GM12878 (cell line): Measurements from ENCODE around the gene FAM20A. TPM values are rescaled to one million over a fixed set of nuclear protein-coding genes. Genes with fewer than 3 reads are reported as not detected.

Source experiments
- ATAC-seq: fragments of 200-7000 bp; cut with Tn5 transposase; 3 replicates; pipeline ENCODE4 v1.9.1; 2020; ENCODE audit warnings: mild to moderate bottlenecking, moderate library complexity
- BruUV-seq: library from RNA; stranded (reverse); fragments of 400-500 nt; replicated peaks from 2 replicates; lab custom pipeline; 2021; lab: Mats Ljungman, UMichigan
- CTCF ChIA-PET: fragments of 300-600 bp; sonication (Branson Sonifier 250); formaldehyde crosslinking; extraction: SDS; loops from one replicate; lab custom pipeline; 2021; ENCODE audit warnings: inconsistent platforms; lab: Yijun Ruan, JAX
- POLR2A ChIA-PET: fragments of 350-600 bp; formaldehyde crosslinking; extraction: SDS; loops from one replicate; lab custom pipeline; 2021; ENCODE audit warnings: inconsistent platforms; lab: Charles Lee
- RAD21 ChIA-PET: fragments of 300-600 bp; sonication (Branson Sonifier 250); formaldehyde crosslinking; loops from one replicate; lab custom pipeline; 2023; ENCODE audit warnings: antibody characterized with exemption; ENCODE audit not compliant: unreplicated experiment; lab: Charles Lee
- SMC1A ChIA-PET: fragments of 300-600 bp; sonication (Branson Sonifier 250); formaldehyde crosslinking; loops from one replicate; lab custom pipeline; 2023; ENCODE audit not compliant: unreplicated experiment, uncharacterized antibody; lab: Charles Lee
- DNase-seq: peaks from one replicate; pipeline ENCODE4 v3.0.0-alpha.2; 2011; ENCODE audit warnings: low read depth, low spot score
- FAIRE-seq: peaks from 3 replicates; lab custom pipeline; 2011; peaks lifted over from hg19 to GRCh38; lab: Jason Lieb, UNC
- H2AFZ ChIP-seq: 2 replicates; pipeline ENCODE4 v1.6.0; 2011; ENCODE audit warnings: low read depth, low read length, control low read depth; ENCODE audit not compliant: control insufficient read depth
- H3K27ac ChIP-seq: 2 replicates; pipeline ENCODE4 v1.5.1; 2011; ENCODE audit warnings: control low read depth; ENCODE audit not compliant: control insufficient read depth, insufficient read depth
- H3K27me3 ChIP-seq, 2 experiments: replicated peaks in 1 of 2; 2 replicates each; pipeline versions ENCODE4 v1.6.0 to v1.6.1; 2011; ENCODE audit warnings: low read length in 1 of 2; ENCODE audit not compliant: control insufficient read depth in 2 of 2, insufficient read depth in 2 of 2
- H3K36me3 ChIP-seq, 2 experiments: 2 replicates each; pipeline ENCODE4 v1.5.1; 2011; ENCODE audit warnings: low read length in 1 of 2; ENCODE audit not compliant: control insufficient read depth in 2 of 2, insufficient read depth in 2 of 2
- H3K4me1 ChIP-seq: 2 replicates; pipeline ENCODE4 v1.6.1; 2011; ENCODE audit warnings: mild to moderate bottlenecking, low read length, moderate library complexity, mixed read lengths; ENCODE audit not compliant: control insufficient read depth, insufficient read depth
- H3K4me2 ChIP-seq: 2 replicates; pipeline ENCODE4 v1.6.0; 2011; ENCODE audit warnings: control low read depth; ENCODE audit not compliant: control insufficient read depth, insufficient read depth
- H3K4me3 ChIP-seq: fragments of 200-600 bp; sonication (generic); 2 replicates; pipeline ENCODE4 v1.5.1; 2016
- H3K79me2 ChIP-seq: 2 replicates; pipeline ENCODE4 v1.6.0; 2011; ENCODE audit warnings: low read length; ENCODE audit not compliant: control insufficient read depth, insufficient read depth
- H3K9ac ChIP-seq: 2 replicates; pipeline ENCODE4 v1.8.0; 2011; ENCODE audit warnings: low read length, control low read depth, mixed read lengths; ENCODE audit not compliant: control insufficient read depth, insufficient read depth
- H3K9me3 ChIP-seq: replicated peaks from 3 replicates; pipeline ENCODE4 v1.5.1; 2011; ENCODE audit warnings: mild to moderate bottlenecking, low read length; ENCODE audit not compliant: control insufficient read depth, insufficient read depth
- H4K20me1 ChIP-seq: 2 replicates; pipeline ENCODE4 v1.6.0; 2011; ENCODE audit not compliant: control insufficient read depth, insufficient read depth
- BCL11A ChIP-seq: IDR thresholded peaks from 2 replicates; pipeline ENCODE4 v1.6.1; 2011; ENCODE audit warnings: low read depth, low read length
- BHLHE40 ChIP-seq, 2 experiments: fragments of 450-650 bp in 1 of 2; IDR thresholded peaks; 2 replicates each; pipeline ENCODE4 v1.6.1; 2011 to 2017; ENCODE audit warnings: low read depth in 2 of 2, borderline replicate concordance in 1 of 2, improper control_type of control experiment in 1 of 2, low read length in 1 of 2, mild to moderate bottlenecking in 1 of 2
- ESRRA ChIP-seq: IDR thresholded peaks from 2 replicates; pipeline ENCODE4 v1.6.1; 2012; ENCODE audit warnings: mild to moderate bottlenecking, low read length, improper control_type of control experiment
- MYB ChIP-seq: fragments of 150-350 bp; IDR thresholded peaks from 2 replicates; pipeline ENCODE4 v1.6.1; 2014; ENCODE audit warnings: mild to moderate bottlenecking, low read depth, low read length, borderline replicate concordance
- NBN ChIP-seq: fragments of 450-650 bp; IDR thresholded peaks from 2 replicates; pipeline ENCODE4 v1.6.1; 2016
- NR2F1 ChIP-seq: fragments of 450-650 bp; conservative IDR thresholded peaks from 2 replicates; pipeline ENCODE4 v1.6.1; 2017; ENCODE audit warnings: mild to moderate bottlenecking
- RAD21 ChIP-seq: IDR thresholded peaks from 2 replicates; pipeline ENCODE4 v1.6.1; 2011; ENCODE audit warnings: mild to moderate bottlenecking, low read depth, low read length, moderate library complexity; ENCODE audit not compliant: insufficient read depth
- SIN3A ChIP-seq: IDR thresholded peaks from 2 replicates; pipeline ENCODE4 v1.6.1; 2012; ENCODE audit warnings: low read depth, low read length, improper control_type of control experiment
- SPI1 ChIP-seq: IDR thresholded peaks from 2 replicates; pipeline ENCODE4 v1.6.1; 2011; ENCODE audit warnings: low read depth, mild to moderate bottlenecking, low read length, moderate library complexity, borderline replicate concordance; ENCODE audit not compliant: insufficient read depth
- SUZ12 ChIP-seq: fragments of 200-600 bp; sonication (generic); IDR thresholded peaks from one replicate; pipeline ENCODE4 v1.6.1; 2018; ENCODE audit warnings: antibody characterized with exemption, mild to moderate bottlenecking; ENCODE audit not compliant: unreplicated experiment
- YBX1 ChIP-seq: fragments of 450-650 bp; IDR thresholded peaks from 2 replicates; pipeline ENCODE4 v1.6.1; 2016; ENCODE audit warnings: antibody characterized with exemption
- WGBS: methylation state at CpG from one replicate; pipeline ENCODE4 v1.1.6; 2016; ENCODE audit warnings: low lambda C conversion rate; ENCODE audit not compliant: insufficient replicate concordance, insufficient coverage; ENCODE audit errors: missing lambda C conversion rate; 5-methylcytosine and 5-hydroxymethylcytosine counted together
- in situ Hi-C: fragments of 300-500 bp; cut with MboI; formaldehyde crosslinking; loops from 9 replicates; pipeline ENCODE4 v1.14.3; 2018; ENCODE audit warnings: mixed read lengths
- intact Hi-C: fragments of 100-400 bp; cut with micrococcal nuclease; formaldehyde crosslinking; loops from one replicate; pipeline ENCODE4 v1.14.2; 2022; ENCODE audit not compliant: unreplicated experiment
- polyA plus RNA-seq, 11 experiments: library from polyadenylated mRNA; depleted of rRNA in 4 of 11; unstranded in 6 of 11; stranded (reverse) in 5 of 11; fragments of >200 nt; fragmentation: Nextera tagmentation in 4 of 11; fragmentation: Illumina TruSeq in 1 of 11; extraction: Ambion mirVana in 4 of 11; extraction: Trizol in 1 of 11; gene quantifications; 1 replicate in 1 of 11; 2 replicates in 10 of 11; pipeline versions ENCODE4 v1.2.1 to v1.2.3, GENCODE V29; 2011 to 2016; ENCODE audit warnings: inconsistent platforms in 2 of 11, missing spikeins in 2 of 11, low read depth in 1 of 11
- total RNA-seq, 4 experiments: library from RNA; depleted of rRNA in 3 of 4; stranded (reverse); fragments of >200 nt in 3 of 4; fragmentation: Illumina TruSeq in 1 of 4; extraction: Trizol in 1 of 4; gene quantifications; 2 replicates each; pipeline versions ENCODE4 v1.2.1 to v1.2.3, GENCODE V29; 2013 to 2021
- TF ChIP-seq, protein P1 (sequence below): fragments of 450-650 bp; IDR thresholded peaks from 2 replicates; pipeline ENCODE4 v1.6.1; 2016; ENCODE audit warnings: mild to moderate bottlenecking
- TF ChIP-seq, protein P2 (sequence below): fragments of 450-650 bp; conservative IDR thresholded peaks from 2 replicates; pipeline ENCODE4 v1.6.1; 2017; ENCODE audit warnings: mild to moderate bottlenecking, moderate library complexity
- TF ChIP-seq, protein P3 (sequence below): IDR thresholded peaks from 2 replicates; pipeline ENCODE4 v1.6.1; 2012; ENCODE audit warnings: improper control_type of control experiment, low read depth, low read length; ENCODE audit not compliant: insufficient replicate concordance

The FAM20A gene
- total and polyA plus RNA-seq, 10 of the 15 experiments (the other 5 are each of a cell fraction or from before 2014, with no cell fraction given), result 0.13 TPM; not detected in 9

- Histone ChIP-seq H2AFZ (no peak overlapping the region), H3K36me3 (no peaks in the 10 kb centered on the region), H3K9me3 (no peaks in the 10 kb centered on the region), H3K4me1 (no peaks in the 10 kb centered on the region), H3K79me2 (no peaks in the 10 kb centered on the region), H3K27me3 (no peaks in the 10 kb centered on the region; a peak in 1 of 4 replicates), H3K27ac (no peak overlapping the region), H3K9ac (no peak overlapping the region), H3K4me3 (no peak overlapping the region), H4K20me1 (no peaks in the 10 kb centered on the region), H3K4me2 (no peak overlapping the region)
- 0% methylated on average over 2 of the region's 2 CpGs for WGBS
- intact Hi-C loops (no loop called here), in situ Hi-C loops (no loop called here)
- ChIA-PET CTCF (no interaction called here), RAD21 (no interaction called here), SMC1A (interaction anchor here (1.2 to 2.0 kb wide), 2 partner anchors 13 to 32 kb away, joined by 3 to 4 read pairs; no protein-coding TSS in a partner anchor), POLR2A (no interaction called here)
- DNase-seq, result no peak
- TF ChIP-seq BCL11A (no peak), SIN3A (no peak), RAD21 (no peak), BHLHE40 (IDR thresholded peaks at IDR 0.05; ENCODE audit: borderline replicate concordance in 1 of 2, low read depth in 2 of 2, low read length in 1 of 2) (no peak), MYB (no peak), NR2F1 (no peak), YBX1 (no peak), SUZ12 (no peak), ESRRA (no peak), NBN (no peak), SPI1 (no peak)
- TF ChIP-seq, protein P1, sequence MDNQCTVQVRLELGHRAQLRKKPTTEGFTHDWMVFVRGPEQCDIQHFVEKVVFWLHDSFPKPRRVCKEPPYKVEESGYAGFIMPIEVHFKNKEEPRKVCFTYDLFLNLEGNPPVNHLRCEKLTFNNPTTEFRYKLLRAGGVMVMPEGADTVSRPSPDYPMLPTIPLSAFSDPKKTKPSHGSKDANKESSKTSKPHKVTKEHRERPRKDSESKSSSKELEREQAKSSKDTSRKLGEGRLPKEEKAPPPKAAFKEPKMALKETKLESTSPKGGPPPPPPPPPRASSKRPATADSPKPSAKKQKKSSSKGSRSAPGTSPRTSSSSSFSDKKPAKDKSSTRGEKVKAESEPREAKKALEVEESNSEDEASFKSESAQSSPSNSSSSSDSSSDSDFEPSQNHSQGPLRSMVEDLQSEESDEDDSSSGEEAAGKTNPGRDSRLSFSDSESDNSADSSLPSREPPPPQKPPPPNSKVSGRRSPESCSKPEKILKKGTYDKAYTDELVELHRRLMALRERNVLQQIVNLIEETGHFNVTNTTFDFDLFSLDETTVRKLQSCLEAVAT, result no peak
- TF ChIP-seq, protein P2, sequence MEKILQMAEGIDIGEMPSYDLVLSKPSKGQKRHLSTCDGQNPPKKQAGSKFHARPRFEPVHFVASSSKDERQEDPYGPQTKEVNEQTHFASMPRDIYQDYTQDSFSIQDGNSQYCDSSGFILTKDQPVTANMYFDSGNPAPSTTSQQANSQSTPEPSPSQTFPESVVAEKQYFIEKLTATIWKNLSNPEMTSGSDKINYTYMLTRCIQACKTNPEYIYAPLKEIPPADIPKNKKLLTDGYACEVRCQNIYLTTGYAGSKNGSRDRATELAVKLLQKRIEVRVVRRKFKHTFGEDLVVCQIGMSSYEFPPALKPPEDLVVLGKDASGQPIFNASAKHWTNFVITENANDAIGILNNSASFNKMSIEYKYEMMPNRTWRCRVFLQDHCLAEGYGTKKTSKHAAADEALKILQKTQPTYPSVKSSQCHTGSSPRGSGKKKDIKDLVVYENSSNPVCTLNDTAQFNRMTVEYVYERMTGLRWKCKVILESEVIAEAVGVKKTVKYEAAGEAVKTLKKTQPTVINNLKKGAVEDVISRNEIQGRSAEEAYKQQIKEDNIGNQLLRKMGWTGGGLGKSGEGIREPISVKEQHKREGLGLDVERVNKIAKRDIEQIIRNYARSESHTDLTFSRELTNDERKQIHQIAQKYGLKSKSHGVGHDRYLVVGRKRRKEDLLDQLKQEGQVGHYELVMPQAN, result no peak
- TF ChIP-seq, protein P3, sequence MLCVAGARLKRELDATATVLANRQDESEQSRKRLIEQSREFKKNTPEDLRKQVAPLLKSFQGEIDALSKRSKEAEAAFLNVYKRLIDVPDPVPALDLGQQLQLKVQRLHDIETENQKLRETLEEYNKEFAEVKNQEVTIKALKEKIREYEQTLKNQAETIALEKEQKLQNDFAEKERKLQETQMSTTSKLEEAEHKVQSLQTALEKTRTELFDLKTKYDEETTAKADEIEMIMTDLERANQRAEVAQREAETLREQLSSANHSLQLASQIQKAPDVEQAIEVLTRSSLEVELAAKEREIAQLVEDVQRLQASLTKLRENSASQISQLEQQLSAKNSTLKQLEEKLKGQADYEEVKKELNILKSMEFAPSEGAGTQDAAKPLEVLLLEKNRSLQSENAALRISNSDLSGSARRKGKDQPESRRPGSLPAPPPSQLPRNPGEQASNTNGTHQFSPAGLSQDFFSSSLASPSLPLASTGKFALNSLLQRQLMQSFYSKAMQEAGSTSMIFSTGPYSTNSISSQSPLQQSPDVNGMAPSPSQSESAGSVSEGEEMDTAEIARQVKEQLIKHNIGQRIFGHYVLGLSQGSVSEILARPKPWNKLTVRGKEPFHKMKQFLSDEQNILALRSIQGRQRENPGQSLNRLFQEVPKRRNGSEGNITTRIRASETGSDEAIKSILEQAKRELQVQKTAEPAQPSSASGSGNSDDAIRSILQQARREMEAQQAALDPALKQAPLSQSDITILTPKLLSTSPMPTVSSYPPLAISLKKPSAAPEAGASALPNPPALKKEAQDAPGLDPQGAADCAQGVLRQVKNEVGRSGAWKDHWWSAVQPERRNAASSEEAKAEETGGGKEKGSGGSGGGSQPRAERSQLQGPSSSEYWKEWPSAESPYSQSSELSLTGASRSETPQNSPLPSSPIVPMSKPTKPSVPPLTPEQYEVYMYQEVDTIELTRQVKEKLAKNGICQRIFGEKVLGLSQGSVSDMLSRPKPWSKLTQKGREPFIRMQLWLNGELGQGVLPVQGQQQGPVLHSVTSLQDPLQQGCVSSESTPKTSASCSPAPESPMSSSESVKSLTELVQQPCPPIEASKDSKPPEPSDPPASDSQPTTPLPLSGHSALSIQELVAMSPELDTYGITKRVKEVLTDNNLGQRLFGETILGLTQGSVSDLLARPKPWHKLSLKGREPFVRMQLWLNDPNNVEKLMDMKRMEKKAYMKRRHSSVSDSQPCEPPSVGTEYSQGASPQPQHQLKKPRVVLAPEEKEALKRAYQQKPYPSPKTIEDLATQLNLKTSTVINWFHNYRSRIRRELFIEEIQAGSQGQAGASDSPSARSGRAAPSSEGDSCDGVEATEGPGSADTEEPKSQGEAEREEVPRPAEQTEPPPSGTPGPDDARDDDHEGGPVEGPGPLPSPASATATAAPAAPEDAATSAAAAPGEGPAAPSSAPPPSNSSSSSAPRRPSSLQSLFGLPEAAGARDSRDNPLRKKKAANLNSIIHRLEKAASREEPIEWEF, result no peak
- FAIRE-seq, result no peak
- BruUV-seq, result no TSS peak
- no peak for ATAC-seq
These were observed 34.8 kb downstream of the FAM20A start for GRCh38 chr17:68566442-68566738.
